Activated CD4-positive, alpha-beta T cell treated with anti-CD3 and anti-CD28 coated beads for 24 hours (primary cell): ENCODE measurements around the gene PHC3.
"Not testable (repeated sequence)": the region's sequence is repeated elsewhere in the genome, so short reads cannot be mapped to it uniquely, and the experiment has no call there.

ENCODE experiments used
- DNase-seq, 2 donors: peaks; one replicate each; pipeline ENCODE4 v3.0.0-alpha.2; 2020; ENCODE audit warnings: low read depth in 2 of 2

The PHC3 gene

GRCh38 chr3:170130532-170130931 lies 51.0 kb downstream of the PHC3 start:
- DNase-seq, result no peak

- no peak for DNase-seq
Observed at GRCh38 chr3:170128977-170129431, 52.5 kb downstream of the PHC3 start.

DNA sequence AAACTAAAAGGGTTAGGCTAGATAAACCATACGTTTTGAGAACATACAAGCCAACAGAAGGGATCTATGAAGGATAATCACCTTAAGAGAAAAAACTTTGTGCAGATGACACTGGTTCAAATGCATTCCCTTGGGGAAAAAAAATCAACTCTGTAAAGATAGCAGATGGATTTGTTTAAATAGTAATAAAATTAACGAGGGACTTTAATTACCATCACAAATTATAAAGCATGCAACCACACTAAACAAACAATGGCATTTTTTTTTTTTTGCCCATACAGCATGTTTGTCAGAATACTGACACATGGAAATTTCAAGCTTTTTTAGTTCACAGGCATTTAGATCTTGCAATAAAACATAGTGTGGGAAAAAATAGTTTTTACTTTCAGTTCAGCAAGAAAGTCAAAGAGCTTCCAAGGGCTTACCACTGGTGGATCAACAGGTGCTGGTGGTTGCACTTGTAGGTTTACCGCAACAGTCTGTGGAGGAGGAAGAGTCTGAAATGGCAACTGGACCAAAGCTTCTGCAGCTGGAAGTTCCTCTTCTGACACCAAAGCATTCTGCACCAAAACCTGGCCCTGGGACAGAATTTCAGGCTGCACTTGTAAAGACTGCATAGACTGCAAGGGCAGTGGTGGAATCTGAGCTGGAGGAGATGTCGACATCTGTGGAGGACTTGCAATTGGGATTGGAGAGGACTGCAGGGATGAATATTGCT lies 53.1 kb downstream of the PHC3 start:
- DNase-seq, result no peak

- no peak for DNase-seq
Observed at GRCh38 chr3:170117134-170117533, 64.4 kb downstream of the PHC3 start.

DNA sequence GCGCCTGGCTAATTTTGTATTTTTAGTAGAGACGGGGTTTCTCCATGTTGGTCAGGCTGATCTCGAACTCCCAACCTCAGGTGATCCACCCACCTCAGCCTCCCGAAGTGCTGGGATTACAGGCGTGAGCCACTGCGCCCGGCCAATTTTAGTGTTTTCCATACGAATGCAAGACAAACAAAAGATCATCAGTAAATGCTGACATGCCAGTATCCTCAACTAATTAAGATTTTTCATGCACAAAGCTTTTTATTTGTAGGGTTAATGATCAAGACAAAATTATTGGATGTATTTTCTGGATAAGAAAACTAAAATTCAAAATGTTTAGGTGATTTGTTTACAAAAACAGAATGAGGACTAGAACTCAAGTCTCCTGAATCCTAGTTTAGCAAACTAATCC lies 67.4 kb downstream of the PHC3 start:
- DNase-seq, result not testable (repeated sequence)

DNA sequence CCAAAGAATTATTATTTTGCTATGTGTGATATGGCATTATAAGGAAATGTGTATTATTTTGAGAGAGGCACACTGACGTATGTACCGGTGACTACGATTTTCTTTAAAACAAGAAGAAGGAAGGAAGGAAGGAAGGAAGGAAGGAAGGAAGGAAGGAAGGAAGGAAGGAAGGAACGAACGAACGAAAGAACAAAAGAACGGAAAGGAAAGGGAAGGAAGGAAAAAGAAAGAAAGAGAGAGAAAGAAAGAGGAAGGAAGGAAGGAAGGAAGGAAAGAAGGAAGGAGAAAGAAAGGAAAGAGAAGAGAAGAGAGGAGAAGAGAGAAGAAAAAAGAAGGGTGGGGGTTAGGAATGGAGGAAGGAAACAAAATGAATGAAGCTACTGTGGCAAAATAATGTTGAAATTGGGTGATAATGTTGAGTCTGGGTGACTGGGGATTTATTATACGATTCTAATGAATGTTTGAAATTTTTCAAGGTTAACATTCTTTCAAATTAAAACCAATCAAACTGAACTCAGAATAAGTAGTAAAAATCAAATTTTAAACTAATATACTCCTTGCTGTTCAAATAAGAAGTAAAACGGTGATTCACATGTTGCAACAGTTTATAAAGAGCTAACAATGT lies 70.3 kb downstream of the PHC3 start:
- DNase-seq, result no peak

DNA sequence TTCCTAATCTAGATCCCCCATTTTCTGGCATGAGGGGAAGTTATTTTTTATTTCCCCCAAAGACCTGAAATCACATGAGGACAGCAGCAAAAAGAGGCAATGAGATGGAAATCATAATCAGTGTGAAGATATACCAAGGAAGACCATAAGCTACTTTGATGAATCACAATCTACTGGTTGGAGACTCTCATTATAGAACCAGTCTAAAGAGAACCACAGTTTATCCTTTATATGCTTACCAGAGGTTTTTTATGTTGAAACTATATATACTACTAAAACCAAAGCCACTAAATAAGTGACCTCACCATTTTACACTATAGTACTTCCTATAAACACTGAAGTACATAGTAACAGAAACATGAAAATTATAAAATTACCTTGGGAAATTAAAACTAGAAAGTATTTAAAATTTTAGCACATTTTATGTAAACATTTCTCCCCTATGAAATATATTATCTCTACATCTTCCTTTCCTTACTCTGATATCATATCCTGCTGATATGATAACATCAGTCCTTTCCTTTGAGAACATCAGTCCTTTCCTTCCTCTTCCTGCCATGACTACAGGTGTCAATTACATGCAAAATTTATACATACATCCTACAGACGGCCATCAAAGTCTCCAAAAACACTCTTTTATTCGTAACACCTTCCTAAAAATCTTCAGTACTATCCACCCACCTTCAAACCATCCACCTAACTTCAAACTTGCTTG lies 71.8 kb downstream of the PHC3 start:
- no peak for DNase-seq

DNA sequence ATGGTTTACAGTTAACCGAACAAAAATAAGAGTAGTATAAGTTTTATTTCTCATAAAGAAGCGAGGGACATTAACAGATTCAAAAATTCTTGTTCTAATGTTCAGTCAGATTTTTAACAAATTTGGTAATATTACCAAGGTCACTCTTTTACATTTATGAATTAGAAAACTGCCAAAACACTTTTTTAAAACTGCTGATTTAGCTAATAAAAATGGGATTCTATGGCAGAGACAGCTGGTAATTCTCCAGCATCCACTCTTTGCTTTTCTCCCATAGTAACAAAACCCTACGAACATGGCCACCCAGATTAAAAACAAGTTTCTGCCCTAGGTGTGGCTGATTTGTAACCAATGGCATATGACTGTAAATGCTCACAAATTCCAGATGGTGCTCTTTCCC lies 72.6 kb downstream of the PHC3 start:
- no peak for DNase-seq

DNA sequence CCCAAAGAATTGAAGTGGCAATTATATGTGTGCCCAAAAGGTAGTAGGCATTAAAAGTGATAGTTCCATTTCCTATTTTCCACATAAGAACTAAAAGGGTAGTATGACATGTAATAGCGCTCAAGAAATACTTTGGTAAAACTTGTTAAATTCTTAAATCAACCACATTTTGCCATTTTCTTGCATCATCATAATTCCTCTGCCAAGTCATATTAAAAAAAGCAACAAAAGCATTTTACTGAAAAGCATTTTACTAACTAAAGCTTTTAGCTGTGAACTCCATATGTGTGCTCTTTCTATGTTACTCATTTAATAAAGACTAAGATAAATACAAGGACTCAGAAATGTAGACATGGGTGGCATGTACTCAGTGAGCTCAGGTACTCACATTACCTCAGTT lies 73.6 kb downstream of the PHC3 start:
- DNase-seq, result no peak

- no peak for DNase-seq
Observed at GRCh38 chr3:170102431-170102830, 79.1 kb downstream of the PHC3 start.

GRCh38 chr3:170100944-170101343 lies 80.6 kb downstream of the PHC3 start:
- no peak for DNase-seq

DNA sequence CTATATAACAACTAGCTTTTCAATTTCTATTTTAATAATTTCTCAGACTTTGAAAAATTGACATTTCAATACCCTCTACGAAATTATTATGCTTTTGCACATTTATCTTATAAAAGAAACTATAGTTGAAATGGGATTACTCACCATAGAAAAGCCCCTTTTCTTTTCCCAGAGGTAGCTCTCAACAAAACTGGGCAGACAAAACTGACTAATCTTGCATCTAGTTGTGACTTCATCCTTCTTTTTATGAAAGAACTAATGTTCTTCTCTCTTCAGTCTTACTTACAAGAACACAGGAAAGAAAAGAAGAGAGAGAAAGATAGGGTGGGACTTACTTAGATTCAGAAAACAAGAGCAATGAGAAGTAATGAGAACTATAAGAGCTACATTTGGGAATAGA lies 82.8 kb downstream of the PHC3 start:
- DNase-seq, result no peak

DNA sequence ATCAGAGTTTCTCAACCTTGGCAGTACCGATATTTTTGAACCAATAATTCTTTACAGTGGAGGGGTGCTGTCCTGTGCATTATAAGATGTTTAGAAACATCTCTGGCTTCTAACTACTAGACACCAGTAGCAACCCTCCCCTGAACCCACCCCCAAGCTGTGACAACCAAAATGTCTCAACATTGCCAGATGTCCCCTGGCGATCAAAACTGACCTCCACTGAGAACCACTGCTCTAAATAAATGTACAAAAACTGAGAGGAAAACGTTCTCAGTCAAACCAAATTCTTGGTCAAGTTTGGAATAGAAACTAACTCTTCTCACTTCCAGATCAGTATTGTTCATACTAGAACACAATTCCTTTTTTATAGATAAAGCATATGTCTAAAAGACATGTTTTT lies 85.2 kb downstream of the PHC3 start:
- no peak for DNase-seq

DNA sequence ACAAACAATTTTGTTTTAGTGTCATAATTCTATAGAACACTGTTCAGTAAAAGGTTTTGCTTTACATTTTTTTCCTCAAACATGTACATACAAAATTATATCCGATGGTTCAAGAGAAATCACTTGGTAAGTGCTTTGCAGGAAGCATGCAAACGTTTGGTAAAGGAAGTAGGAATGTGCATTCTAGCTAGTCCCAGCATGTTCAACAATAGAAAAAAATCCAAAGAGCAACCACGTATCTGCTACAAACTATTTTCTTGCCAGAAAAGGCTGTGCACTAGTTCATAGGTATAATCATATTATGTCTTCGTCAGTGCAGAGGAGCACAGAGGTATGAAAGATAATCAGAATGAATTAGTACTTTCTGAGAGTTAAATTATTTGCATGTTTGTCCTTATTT lies 85.8 kb downstream of the PHC3 start:
- no peak for DNase-seq

- no peak for DNase-seq
Observed at GRCh38 chr3:170092907-170093306, 88.6 kb downstream of the PHC3 start.

DNA sequence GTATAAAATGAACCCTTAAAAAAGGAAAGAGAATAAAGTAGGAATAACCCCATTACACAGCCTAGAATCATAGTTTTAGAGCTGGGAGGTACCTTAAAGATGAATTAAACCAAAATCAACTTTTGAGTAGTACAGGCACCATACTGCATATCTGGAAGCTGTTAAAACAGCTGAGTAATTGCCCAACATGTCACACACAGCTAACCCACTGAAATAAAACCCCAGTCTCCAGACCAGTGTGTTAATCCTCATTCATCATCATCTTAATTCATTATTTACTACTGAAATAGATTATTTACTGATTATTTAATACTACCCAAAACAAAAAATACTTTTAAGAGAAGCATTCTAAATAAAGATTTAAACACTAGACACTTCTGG lies 90.9 kb downstream of the PHC3 start:
- no peak for DNase-seq

DNA sequence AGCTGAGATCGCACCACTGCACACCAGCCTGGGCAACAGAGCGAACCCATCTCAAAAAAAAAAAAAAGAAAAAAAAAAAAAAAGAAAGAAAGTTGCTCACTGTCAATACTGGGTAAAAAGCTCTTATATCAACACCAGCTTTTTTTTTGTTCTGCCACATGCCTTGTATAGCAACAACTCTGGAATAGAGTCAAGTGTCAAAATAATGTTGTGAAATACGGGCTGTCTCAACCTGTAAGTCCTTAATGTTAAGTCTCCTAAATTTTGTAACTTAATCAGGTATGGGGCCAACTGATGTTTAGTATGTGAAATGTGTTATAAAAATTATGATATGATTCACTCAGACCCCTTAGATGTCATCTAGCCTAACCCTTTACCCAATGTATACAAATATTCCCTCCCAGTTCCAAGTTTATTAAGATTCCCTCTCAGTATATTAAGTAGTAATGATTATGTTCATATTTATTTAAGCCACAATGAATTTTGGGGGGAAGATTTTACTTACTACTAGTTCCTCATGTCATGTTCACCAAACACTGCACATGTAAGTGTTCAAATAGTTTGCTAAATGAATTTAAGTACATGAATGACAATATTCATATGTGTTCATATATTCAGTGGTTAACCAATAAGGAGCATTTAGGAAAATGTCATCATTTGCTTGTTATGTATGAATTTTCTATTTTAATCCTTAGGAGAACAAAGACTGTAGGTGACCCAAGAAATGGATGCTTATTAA lies 91.5 kb downstream of the PHC3 start:
- DNase-seq, result no peak

DNA sequence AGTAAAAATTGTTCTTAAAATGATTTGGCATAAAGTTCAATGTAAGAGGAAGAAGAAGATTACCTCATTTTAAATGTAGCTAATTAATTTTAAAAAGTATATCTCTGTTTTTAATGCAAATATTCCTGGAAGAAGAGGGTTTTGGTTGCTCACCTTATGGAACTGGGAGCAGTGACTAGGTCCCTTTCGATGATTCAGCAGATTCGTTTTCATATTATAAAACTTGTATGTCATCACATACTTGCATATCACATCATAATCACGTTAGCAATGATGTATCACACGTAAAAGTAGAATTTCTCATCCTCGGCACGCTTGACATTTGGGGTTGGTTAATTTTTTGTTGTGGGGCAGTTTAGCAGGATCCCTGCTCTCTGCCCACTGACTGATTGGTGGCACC lies 96.1 kb downstream of the PHC3 start:
- DNase-seq, result no peak

DNA sequence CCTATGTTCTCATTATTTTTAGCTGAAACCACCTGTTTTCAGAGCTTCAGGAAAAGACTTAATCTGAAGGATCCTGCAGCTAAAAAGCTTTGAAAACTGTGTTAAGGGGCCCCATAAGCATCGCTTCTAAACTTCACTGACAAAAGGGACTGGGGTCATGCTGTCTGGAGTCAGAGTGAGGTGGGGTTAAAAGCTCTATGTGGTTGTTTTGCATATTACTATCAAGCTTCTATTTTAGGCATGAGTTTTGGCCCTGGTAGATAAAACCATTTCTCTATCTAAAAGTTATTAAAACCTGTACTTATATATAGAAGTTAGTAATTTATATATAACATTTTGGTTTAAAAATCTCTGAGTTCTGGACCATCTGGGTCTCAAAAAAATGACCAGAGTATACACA lies 98.2 kb downstream of the PHC3 start:
- no peak for DNase-seq

DNA sequence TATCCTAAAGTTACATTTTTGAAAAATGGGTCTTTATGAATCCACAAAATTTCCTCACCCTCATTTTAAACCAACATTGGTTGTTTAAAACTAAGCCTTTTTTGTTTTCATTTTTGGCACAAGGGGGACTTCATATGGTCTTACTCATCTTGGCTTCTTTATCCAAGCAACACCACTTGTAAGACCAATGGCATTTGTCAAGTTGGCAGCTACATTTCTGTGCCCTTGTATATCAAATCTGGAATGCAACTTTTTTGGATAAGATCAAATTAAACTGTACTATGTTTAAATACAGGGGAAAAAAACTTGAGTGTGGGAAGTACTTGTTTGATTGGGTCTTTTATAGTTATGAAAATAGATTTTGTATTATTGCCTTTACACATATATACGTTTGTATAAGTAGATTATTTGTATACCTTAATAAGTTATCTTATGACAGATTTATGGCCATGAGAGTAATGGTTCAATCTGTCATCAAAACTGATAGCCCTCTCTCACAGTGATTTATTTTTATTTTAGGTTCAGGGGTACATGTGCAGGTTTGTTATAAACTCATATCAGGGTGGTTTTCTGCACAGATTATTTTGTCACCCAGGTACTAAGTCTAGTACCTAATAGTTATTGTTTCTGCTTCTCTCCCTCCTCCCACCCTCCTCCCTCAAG lies 100.3 kb downstream of the PHC3 start:
- no peak for DNase-seq

- DNase-seq, result no peak
Observed at GRCh38 chr3:170080605-170081004, 100.9 kb downstream of the PHC3 start.
